NCI-H1436 treated with DMSO at 0.1 percent for 48 hours (cell line): ENCODE results near the gene ZNF664.

Experiments used
- DNase-seq: peaks from one replicate; lab custom pipeline; 2025; lab: John Stamatoyannopoulos, UW

ZNF664 gene

DNA sequence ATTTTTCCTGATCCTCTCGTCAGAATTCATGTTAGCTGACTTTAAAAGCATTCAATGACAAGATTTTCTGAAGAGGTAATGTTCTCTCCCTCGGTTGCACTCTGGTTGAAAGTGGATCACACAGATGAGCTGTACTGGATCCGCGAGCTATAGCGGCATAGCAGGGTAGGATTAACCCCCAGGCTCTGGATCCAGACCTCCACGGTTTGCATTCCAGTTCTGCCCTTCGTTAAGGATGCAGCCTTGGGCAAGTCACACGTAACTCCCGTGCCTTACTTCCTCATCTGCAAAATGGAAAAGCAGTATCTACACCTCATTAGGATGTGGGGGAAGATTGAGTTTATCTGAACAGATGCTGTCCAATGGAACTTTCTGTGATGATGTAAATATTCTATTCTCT, 14.1 kb upstream of the ZNF664 start:
- DNase-seq, result no peak

DNA sequence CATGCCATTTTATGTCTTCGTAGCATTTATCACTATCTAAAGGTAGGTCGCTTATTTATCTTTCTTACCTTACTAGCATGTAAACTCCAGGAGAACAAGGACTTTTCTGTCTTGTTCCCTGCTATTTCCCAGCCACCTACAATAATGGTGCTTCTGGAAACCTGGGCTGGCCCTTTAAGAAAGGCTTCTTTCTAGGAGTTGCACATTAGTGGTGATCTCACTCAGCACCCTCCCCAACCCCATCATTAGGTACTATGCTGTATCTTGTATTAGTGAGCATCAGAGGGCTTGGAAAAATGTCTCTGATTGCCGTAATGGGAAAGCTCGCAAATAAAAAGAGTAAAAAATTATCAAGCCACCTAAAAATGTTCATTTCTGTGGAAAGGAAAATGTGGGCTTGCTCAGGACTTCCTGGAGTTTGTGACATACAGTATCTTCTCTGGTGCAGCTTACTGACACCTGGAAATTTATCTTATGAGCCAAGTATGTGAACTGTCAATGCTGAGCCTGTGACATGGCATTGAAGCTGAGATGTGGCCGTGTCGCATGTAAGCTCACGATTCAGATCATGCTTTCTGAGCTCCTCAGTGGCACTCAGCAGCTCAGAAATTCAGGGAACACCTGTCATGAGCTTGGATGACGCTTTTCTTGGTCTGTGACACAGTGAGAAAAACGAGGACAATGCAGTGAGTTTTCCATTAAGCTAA, 12.8 kb upstream of the ZNF664 start:
- DNase-seq, result no peak

GRCh38 chr12:123960856-123961255, 12.2 kb upstream of the ZNF664 start:
- no peak for DNase-seq

DNA sequence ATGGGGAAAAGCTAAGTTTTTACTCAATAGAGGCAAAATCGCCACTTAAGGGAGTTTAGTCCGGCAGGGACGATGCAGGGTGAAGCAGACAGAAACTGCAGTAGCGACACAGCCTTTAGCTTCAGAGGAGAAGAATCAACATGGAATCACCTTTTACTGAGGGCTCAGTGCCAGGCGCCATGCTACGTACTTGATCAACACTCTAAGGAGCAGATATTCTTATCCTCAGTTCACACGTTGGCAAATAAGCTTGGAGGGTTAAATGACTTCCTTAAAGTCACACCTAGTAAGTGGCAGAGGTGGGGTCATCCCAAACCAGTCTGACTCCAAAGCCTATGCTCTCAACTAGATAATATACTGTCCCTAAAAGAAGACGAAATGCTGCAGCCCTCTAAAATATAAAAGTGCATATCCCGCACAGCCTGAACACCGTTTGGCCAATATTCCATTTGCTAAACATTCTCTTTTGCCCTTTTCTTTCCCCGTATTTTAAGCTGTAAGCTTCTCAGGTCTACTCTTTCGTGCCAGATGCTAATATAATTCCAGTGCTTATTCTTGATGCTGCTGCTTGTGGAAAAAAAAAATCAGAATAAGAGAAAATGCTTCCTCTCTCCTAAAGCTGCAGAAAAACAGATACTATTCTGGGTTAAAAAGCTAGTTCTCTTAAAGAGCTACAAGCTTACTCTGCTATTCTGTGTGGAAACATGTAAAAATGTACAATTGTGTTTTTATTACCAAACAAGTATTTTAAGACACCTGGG, 11.2 kb upstream of the ZNF664 start:
- DNase-seq, result no peak

GRCh38 chr12:123962513-123962912, 10.5 kb upstream of the ZNF664 start:
- no peak for DNase-seq

DNA sequence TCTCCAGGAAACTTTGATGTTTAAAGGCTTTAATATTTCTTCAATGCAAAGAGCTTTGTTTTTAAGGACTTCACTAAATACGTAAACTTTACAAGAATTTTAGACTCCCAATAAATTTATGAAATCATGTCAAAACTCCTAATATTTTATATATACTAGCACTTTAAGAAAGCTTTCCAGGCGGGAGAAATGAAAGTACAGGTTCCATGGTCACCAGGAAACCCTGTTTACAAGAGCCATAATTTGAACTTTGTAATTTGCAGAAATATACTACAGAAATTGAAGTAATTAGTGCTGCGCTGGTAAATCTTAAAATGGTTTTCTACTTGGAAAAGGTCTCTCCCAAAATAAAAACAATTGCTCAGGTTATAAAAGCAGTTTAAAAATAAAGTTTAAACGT, 9.2 kb upstream of the ZNF664 start:
- DNase-seq, result no peak

DNA sequence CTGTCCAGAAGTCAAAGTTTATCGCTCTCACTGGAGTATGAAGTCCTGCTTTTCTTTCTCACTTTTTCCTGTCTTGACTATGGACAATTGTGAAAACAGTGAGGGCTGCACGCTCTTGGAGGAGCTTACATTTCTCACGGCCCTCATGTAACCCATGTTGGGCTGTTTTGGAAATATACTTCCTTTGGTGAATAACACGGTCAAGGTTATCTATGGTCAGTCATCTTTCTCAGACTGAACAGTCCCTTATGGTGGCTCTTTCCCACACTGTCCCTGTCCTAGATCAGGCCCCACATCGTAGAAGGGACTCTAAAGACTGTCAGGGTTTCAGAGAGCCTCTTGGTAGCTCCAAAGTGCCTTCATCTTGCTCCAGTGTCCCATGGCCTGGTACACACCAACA, 7.6 kb upstream of the ZNF664 start:
- no peak for DNase-seq

- no peak for DNase-seq
These were observed 6.4 kb upstream of the ZNF664 start for GRCh38 chr12:123966596-123966995.

GRCh38 chr12:123967121-123967586, 5.9 kb upstream of the ZNF664 start:
- DNase-seq, result no peak

GRCh38 chr12:123971449-123971769, 1.6 kb upstream of the ZNF664 start:
- DNase-seq, result no peak

GRCh38 chr12:123971770-123972456, 1.1 kb upstream of the ZNF664 start:
- no peak for DNase-seq

GRCh38 chr12:123973552-123974341, 732 bp downstream of the ZNF664 start:
- no peak for DNase-seq

DNA sequence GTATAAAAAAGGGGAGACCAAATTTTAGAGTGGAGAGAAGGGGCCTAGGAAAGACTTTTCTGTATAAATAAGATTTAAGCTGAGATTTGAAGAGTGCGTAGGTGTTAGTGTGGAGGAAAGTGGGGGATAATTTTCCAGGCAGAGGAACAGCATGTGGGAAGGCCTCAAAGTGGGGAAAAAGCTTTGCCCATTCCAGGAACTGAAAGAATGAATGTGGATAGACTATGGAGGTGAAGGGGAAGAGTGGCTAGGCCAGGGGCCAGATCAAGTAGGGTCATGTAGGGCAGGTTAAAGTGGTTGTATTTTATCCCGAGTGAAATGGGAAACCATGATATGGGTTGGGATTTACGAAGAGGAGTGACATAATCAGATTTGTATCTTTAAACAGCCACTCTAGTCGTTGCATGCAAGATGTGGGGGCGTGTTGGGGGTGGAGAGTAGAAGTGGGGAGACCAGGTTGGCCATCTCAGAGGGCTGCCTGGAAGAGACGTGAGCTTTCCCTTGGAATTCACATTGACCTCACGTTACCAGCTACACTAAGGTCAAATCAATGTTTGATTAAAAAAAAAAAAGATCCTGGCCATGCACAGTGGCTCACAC, 3.3 kb downstream of the ZNF664 start:
- no peak for DNase-seq

GRCh38 chr12:123979566-123979965, 6.6 kb downstream of the ZNF664 start:
- DNase-seq, result no peak

- no peak for DNase-seq
These were observed 9.3 kb downstream of the ZNF664 start for GRCh38 chr12:123982269-123982668.

- no peak for DNase-seq
These were observed 10.9 kb downstream of the ZNF664 start for GRCh38 chr12:123983822-123984485.

DNA sequence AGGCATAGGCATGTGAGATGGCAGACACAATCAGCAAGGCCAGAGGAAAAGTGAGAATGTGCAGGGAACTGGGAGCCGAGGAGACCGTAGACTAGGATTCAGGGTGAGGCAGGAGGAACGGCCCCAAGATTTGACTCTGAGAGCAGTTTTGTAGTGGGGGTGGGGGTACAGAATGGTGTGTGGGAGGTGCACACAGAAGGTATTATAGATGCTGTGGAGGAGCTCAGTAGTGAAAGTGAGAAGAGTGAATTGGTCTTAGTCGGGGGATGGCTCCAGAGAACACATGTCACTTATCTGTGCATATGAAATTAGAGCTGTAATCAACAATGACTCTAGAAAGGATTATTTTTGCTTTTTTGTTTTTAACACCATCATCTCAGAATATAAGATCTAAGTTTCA, 11.9 kb downstream of the ZNF664 start:
- no peak for DNase-seq

DNA sequence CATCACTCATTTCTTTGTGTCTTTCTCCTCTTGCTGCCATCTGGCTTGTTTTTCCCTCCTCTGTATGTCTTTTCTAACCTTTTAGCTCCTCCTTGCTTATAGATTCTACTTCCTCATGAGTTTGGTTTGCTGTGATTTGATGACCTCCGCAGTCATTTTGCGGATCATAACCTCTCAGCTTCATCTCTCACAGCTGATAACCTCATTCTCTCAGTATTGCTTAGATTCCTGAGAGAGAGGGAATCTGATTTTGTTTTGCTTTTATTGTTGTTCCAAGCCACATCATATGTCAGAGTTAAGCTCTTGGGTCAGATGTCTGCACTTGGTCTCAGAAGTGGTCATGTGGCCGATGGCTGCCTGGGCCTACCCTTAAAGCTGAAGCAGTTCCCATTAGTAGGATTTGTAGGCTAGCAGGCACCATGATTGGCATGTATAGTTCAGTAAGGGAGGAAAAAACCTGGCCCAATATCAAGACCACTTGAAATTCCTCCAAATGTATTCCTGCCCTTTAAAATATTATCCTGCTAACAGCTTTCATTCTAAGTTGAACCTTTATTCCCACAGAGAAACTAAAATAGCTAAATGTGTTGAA, 13.5 kb downstream of the ZNF664 start:
- no peak for DNase-seq

- no peak for DNase-seq
These were observed 14.0 kb downstream of the ZNF664 start for GRCh38 chr12:123987022-123987421.

DNA sequence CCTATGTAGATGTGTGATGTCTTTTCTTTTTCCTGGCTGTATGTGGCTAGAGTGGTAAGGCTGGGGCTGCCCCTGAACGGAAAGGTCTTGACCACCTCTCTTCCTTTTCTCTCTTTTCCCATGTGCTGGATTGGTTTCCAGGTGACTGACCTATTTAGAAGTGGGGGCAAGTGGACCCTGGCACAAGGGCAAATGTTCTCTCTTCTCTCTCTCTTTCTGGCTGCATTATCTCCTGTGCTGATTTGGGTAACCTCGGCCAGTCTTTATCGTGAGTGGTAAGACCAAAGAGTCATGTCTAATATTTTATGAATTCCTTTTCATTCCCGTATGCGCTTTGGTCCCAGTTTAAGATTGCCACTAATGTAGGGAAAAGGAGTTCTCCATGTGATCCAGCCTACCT, 16.2 kb downstream of the ZNF664 start:
- no peak for DNase-seq

DNA sequence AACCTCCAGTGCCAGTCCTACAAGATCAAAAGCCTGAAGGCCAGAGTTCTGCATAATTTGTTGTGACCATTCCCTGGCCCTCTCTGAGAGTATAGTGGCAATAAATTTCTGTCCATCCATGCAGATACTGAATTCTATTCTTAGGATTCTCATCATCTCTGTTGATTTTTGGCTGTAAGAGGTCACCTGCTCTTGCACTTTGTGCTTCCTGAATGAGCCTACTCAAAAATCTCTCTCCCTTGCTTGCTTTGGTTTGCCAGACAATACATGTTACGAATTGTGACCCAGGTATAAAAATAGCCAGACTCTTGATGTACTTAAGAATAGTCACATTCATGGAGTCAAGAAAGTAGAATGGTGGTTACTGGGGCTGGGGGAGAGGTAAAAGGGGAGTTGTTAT, 16.7 kb downstream of the ZNF664 start:
- DNase-seq, result no peak
